IPS DF 4.7 (cell line): ENCODE measurements around the gene LIPM.

ENCODE experiments used
- DNase-seq: peaks from one replicate; pipeline ENCODE4 v3.0.0-alpha.2; 2013; ENCODE audit warnings: low spot score; ENCODE audit errors: extremely low read depth

Gene LIPM

DNA sequence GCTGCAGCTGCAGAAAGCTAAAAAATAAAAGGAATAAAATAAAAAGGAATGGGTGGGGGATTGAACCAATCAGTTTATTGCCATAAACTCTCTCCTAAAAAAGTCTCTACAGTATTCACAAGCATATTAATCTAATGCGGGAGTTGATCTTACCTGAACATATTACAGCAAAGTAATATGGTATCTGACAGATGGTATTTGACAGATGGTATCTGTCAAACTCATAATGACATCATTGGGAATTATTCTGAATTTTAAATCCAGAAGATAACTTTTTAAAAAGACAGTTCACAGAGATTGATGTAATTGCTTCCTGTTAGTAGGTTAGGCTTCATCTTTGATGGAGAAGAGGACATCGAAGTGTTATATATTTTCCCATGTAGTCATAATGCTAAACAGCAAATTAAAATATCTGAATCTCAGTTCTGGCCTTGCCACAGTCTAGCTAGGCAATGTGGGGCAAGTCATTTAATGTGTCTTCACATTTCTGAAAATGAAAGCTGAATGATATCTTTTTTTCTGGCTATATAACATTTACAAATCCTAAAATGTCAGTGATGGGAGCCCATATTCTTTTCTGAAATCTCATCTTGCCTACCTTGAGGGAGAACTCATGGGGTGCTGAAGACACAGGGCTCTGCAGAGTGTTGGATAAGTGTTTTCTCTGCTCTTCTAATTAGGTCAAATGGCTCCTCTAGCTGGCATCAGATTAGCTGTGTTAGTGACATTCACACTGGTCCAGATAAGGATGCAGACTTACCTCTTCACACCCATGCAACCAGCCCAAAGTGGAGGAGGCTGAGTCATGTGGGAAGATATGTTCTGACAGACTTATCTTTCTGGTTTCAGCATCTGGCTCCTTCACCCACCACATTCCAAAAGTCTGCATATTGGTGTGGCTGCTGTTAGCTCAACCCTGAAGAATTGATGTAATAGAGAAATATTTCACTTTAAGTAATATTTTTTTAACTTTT lies 2.1 kb upstream of the LIPM start:
- no peak for DNase-seq

DNA sequence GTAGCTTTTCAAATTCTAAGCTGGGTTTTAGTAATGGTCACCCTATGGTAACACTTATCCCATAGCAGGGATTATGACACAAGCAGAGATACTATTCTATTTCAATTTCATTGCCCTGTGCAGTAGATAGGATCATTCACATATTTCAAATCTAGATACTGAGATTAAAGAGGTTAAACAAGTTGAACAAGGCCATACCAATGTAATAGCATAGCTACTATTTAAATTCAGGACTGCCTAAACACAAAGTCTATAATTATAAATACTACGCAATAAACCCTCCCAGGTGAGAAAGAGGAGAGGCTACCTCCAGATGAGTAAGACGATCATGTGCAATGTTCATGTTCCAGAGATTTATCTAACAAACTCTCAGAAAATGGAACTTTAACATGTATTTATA lies 1.1 kb downstream of the LIPM start:
- DNase-seq, result no peak

DNA sequence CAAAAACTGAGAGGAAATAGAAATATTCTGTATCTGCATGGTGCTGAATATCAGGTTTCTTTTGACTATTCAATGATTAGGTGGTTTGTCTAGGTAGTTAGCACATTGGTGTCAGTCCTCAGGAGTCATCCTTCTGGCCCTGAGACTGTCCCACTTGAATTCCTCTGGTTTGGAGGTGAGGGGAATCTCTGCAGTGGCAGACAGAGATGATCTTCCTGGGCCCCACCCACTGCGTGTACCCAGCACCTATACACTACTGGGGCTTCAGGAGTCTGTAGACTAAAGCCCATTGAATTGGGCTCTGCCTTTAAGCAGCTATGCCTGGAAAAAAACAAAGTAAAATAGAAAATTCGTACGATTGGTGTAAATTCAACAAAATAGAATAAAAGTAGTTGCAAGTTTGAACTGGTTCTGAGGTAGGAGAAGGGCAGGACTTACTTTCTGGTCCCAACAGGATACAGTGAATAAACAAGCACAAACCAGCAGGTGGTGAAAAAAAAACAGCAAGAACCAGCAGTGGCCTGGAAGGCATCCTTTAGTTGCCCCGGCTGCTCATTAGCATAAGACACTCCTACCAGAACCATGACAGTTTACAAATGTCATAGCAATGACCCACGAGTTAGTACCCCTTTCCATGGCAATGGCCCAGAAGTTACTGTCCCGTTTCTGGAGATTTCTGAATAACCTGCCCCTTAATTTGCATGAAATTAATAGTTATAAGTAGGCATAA lies 1.7 kb downstream of the LIPM start:
- no peak for DNase-seq

DNA sequence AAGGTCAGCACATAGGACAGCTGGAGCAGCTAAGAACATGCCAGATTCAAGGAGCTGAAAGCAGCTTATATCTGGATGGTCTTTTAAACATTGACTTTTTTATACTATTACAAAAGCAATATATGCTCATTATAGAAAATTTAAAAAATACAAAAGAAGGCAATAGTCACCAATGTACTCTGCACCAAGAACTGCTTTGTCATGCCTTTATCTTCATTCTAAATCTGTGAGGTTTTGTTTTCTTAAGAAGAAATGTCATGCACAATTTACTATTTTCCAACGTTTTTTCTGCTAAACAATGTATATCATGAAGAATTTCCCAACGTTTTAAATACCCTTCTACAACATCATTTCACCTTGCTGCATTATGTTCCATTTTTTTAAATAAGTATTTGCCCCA lies 2.8 kb downstream of the LIPM start:
- no peak for DNase-seq

DNA sequence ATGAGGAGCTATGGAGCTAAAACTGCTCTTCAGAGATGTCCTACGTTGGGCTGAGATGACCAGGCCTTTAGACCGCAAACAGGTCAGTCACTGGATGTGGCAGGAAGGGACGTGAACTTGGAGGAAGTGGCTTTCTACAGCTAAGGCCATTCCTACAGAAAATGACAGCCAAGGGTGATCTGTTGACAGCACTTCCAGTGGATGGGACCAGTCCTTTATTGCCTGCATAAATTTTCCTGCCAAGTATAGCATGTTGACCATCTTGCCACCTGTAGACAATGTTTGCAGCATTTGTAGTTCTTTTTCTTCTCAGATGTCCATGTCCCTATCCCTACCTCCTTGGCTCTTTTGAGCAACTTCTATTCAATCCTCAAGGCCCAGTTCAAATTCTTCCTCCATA lies 3.4 kb downstream of the LIPM start:
- DNase-seq, result no peak

DNA sequence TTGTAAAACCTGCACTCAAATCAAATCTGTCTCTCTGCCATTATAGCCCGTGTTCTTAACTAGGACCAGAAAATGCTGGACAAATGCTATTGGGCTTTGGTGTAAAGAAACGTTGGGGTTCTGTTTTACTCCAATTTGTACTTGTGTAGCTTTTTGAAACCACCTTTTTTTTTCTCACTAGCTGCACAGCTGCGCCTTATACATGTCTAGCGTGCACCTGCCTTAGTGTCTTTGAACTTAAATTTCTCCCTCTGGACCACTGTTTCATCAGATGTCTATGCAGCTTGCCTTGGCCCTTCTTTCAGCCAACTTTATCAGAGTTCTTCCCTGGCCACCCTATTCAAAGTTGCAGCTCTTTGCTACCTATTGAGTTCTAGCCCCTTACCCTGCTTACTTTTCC lies 7.1 kb downstream of the LIPM start:
- DNase-seq, result no peak

DNA sequence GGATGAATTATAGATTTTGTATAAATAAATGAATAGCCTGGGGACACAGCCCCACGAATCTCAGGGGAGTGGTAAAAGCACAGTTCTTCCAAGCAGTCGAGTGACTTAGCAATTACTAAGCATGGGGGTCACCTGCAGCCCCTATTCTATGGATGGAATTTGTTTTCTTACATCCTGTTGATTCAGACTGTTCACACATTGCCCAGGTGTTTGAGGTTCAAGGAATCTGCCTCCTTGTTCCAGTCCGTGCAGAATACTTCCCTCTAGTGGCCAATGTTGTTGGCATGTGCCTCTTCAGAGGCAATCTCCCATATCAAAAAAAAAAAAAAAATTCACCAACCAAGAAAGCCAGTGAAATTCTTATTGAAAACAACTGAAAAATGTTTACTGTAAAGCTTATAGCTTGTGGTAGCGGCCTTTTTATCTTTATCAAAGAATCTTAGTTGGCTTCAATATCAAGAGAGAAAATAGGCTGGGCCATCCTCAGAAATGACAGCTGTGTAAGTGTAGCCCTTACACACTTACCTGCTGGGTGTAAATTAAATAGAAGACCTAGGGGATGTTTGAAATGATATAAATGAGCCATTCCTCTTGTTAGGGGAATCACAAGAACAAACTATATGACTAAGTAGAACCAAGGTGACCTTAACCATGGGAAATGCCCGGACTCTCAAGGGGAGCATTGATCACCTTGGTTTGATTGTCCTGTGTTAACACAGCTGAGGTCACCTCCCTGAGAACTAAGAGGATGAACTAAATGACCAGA lies 7.8 kb downstream of the LIPM start:
- no peak for DNase-seq

DNA sequence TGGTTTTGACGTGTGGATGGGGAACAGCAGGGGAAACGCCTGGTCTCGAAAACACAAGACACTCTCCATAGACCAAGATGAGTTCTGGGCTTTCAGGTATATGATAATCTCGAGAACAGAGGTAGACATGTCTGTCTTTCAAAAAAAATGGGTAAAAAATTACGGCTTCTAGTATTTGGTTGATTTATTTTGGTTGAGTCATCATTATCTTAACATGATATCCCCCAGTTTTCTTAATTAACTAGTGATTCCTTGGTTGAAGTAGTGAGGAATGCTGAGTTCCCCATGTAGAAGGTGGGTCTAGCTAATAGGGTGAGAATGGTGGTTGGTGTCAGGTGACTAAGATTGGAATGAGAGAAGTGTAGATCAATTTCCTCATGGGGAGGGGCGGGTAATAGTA lies 10.7 kb downstream of the LIPM start:
- DNase-seq, result no peak

DNA sequence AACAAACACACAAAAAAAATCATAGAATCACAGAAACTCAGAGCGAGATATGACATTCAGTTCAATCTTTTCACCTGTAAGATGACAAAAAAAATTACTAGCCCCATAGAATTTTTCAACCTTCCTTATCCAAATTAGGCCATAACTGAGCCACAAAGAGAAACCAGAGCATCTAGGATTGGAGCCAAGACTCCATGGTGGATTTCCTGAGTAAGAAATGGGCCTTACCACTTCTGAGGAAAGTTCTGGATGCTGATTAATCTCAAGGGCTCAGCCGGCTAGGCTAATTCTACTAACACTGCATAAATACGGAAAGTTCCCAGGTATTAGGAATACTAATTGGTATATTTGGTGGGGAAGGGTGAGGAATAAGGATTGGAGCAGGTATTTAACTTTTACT lies 16.8 kb downstream of the LIPM start:
- no peak for DNase-seq

DNA sequence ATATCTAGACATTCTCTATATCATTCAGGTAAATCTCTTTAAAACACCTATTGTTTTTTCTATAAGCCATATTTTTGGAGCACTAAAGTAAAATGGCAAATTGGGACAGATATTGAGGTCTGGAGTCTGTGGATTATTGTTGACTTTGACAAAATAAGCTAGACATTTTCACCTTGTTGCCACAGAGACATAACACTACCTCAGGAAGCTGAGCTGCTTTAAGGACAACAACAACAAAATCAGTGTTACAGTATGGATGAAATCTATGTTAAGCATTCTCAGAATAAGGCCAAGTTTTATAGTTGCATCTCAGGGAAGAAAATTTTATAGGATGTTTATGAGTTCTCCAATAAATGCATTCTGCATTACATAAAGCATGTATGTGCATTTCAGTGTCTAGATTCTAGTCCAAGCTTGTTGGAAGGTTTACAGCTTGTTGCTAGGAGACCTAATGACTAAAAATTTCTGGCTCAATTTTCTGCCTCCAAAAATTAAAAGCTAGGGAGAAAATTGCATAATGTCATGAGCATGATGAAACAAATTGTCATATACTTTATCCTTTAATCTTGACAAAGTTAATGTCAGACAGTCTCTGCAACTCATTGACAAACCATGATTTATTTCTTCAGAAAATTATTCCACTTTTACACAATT lies 18.3 kb downstream of the LIPM start:
- no peak for DNase-seq

DNA sequence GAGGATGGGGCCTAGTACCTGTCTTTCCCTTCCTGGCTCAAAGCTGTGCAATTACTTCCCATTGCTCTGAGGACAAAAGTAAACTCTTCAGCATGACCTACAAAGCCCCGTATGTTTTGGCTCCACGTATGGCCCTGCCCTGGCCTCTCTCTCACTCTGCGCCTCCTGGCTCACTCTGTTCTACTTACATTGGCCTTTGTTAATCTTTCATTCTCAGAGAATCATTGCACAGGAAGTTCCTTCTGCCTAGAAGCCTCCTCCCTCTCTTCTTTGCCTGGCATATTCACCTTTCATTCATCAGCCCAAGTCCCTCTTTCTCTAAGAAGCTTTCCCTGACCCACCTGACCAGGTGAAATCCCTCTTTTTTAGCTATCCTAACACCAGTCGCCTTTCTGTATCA lies 23.9 kb downstream of the LIPM start:
- no peak for DNase-seq

DNA sequence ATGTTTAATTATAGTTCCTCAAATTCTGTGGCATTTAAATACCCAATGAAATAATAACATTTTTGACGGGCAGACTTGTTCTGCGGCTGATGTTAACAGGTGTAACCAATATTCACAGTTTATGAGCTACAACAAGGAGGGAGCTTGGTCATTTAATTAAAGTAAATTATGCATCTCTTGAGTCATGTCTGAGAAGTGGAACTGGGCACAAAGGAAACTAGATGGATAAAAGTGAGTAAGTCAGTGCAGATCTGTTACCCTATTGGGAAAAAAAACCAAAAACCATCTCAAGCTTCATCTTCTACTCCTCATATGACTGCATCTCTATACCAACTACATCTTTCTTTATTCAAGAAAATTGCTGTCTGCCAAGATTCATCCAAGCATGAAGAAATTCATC lies 25.1 kb downstream of the LIPM start:
- DNase-seq, result no peak

DNA sequence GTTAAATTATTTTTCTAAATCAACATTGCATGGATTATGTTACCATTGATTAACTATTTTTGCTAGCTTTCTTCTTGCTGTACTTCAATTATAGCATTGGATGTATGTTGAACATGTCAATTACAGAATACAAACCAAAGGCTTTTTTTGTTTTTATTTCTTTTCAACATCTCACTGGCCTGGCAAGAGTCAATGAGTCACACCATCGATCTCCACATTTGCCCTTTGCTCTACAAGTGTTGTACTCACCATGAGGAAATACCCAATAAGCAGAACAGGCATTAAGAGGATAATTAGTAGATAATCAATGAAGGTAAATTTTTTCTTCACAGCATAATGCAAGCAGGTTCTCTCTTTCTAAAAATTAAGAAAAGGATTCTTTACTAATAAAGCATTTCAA lies 25.8 kb downstream of the LIPM start:
- DNase-seq, result no peak

DNA sequence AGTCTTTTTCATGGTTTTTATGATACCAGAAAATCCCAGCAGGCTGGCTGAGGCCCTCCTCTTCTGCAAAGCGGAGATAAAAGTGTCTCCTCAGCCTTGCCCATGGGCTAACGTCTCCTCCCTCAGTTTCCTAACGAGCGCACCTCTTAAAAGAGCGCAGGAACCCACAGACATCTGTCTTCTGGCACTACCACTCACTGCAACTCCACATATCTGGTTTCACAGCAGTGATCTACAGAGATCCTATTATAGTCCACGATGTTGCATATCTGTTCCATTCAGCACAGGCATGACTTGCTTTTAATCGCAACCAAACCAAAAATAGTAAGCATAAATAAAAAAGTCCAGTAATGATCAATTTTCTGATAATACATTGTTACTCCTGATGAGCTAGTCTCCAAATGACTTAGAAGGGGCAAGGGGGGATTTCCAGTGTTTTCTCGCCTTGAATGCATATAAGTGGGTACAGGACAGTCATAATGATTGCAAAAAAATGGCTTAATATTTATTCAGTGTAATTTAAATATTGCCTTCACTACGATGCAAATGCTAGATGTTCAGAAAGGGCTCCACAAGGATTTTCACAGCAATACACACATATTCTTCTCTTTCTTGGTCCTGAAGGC lies 28.2 kb downstream of the LIPM start:
- DNase-seq, result no peak

DNA sequence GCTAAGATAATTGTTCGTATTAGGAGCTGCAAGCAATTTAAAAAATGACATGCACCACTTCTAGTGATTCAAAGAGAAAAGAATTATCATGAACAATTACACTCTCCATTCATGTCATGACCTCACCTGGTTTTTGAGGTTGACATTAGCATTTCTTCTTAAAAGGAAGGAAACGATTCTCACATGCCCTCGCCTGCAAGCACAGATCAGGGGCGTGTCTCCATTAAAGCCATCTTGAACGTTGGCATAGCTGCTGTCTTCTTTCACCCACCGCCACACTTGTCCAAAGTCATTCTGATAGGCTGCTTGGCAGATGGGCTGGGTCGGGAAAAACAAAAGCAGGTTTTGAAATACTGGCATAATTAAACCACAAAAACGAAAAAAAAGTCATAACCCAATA lies 29.2 kb downstream of the LIPM start:
- DNase-seq, result no peak

DNA sequence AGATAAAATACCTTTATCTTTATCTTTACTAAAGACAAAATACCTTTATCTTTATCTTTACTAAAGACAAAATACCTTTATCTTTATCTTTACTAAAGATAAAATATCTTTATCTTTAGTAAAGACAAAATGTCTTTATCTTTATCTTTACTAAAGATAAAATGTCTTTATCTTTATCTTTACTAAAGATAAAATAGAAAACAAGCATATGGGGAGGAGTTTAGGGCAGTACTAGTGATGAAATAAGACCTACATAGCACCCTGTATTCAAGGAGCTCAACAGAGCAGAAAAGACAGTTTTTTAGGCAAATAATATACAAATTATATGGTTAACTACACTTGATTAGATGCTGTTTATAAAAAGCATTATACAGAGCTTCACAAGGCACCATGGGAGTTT lies 29.8 kb downstream of the LIPM start:
- DNase-seq, result no peak

DNA sequence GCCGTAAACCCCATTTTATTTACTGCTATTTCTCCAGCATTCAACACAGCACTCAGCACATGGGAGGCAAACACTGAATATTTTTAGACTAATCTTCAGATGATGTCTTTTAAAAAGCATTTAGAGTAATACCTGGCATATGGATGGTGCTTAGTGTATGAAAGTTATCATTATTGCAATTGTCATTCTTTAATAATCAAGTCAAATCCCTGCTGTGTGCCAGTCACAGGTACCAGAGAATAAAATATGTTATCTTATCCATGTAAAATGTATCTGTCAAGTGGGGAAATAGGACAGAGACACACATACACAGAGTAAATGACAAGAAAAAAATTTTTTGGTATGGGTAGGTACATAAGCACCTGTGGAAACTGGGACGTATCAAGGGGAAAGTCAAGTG lies 30.6 kb downstream of the LIPM start:
- DNase-seq, result no peak

DNA sequence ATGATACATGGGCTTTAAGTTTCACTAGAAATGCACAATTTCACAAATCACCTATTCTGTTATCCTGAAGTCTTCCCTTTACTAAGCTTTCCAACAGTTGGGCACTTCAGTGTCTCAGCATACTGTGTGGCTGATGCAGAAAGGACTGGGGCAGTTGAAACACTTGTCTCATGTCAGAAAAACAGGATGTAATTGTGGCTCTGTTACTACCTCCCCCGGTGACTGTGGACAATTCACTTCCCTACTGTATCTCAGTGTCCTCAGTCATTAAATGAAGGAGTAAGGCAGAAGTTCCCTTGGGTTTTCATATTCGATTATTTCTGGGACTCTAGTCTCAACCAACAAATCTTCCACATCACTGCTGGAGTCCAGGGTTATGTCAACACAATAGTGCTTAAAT lies 31.2 kb downstream of the LIPM start:
- DNase-seq, result no peak

DNA sequence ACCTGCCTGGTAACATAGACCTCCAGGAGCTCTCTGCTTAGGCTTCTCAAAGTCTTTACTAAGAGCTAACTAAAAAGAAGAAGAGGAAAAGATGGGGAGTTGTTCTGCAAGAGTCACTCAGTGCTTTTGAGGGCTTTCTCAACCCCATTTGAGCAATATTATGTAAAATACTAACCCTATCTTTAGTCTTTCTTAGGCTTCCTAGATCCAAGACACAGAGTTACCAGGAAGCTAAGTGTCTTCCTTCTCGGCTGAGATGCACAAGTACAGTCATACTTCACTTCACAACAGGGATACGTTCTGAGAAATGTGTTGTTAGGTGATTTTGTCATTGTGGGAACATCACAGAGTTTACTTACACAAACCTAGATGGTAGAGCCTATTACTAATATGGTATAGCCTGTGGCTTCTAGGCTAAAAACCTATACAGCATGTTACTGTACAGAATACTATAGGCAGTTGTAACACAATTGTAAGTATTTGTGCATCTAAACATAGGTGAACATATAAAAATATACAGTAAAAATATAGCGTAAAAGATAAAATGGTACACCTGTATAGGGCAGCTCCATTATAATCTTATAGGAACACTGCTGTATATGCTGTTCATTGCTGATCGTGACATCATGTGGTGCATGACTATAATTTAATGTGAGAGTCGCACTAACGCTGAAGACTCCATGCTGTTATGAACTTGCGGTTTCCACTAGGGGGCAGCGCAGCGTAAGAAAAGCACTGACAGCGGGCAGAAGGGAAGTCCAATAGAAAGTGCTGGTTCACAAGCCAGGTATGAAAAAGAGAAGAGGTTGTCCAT lies 32.8 kb downstream of the LIPM start:
- DNase-seq, result peak; percentile 28

DNA sequence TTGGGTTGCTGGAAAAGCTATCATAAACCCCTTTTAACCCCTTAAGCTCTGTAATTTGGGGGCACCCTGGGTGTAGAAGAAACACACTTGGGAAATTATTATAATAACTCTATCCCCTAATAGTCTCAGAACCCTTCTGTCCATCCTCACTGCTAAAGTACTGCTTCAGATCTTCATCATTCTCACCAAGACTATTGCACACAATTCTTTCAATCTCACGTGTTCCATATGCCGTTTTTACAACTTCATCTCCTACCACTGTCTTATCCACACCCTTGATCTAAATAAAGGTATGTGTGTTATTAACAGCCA lies 33.3 kb downstream of the LIPM start:
- DNase-seq, result no peak
